Measurements from ENCODE around the gene KCNN4.
"Not testable (repeated sequence)": the region's sequence is repeated elsewhere in the genome, so short reads cannot be mapped to it uniquely, and the experiment has no call there.

DNA sequence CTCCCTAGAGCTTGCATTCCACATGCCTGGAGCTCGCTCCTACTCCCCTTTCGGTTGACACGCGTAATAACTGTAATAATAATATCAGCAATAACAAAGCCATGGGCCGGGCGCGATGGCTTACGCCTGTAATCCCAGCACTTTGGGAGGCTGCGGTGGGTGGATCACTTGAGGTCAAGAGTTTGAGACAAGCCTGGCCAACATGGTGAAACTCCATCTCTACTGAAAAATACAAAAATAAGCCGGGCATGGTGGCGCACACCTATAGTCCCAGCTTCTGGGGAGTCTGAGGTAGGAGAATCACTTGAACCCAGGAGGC, 5.9 kb downstream of the KCNN4 start:
- TF ChIP-seq, protein P1, sequence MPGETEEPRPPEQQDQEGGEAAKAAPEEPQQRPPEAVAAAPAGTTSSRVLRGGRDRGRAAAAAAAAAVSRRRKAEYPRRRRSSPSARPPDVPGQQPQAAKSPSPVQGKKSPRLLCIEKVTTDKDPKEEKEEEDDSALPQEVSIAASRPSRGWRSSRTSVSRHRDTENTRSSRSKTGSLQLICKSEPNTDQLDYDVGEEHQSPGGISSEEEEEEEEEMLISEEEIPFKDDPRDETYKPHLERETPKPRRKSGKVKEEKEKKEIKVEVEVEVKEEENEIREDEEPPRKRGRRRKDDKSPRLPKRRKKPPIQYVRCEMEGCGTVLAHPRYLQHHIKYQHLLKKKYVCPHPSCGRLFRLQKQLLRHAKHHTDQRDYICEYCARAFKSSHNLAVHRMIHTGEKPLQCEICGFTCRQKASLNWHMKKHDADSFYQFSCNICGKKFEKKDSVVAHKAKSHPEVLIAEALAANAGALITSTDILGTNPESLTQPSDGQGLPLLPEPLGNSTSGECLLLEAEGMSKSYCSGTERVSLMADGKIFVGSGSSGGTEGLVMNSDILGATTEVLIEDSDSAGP (CRISPR knock-in tag; IDR thresholded peaks at IDR 0.05; ENCODE audit: borderline replicate concordance), result not testable (repeated sequence)
- TF ChIP-seq ZNF24 (IDR thresholded peaks at IDR 0.05); ISL2 (CRISPR knock-in tag; IDR thresholded peaks at IDR 0.05); ZNF512B (CRISPR knock-in tag; IDR thresholded peaks at IDR 0.05; ENCODE audit: borderline replicate concordance); CBX5 (CRISPR knock-in tag; IDR thresholded peaks at IDR 0.05; ENCODE audit: borderline replicate concordance); KLF6 (CRISPR knock-in tag; IDR thresholded peaks at IDR 0.05); POLR2AphosphoS5 (IDR thresholded peaks at IDR 0.05; ENCODE audit: low read depth, low read length); ZNF33B (CRISPR knock-in tag; IDR thresholded peaks at IDR 0.05); SKI (IDR thresholded peaks at IDR 0.05; ENCODE audit: partially characterized antibody): not testable (repeated sequence)
- TF ChIP-seq, protein P2, sequence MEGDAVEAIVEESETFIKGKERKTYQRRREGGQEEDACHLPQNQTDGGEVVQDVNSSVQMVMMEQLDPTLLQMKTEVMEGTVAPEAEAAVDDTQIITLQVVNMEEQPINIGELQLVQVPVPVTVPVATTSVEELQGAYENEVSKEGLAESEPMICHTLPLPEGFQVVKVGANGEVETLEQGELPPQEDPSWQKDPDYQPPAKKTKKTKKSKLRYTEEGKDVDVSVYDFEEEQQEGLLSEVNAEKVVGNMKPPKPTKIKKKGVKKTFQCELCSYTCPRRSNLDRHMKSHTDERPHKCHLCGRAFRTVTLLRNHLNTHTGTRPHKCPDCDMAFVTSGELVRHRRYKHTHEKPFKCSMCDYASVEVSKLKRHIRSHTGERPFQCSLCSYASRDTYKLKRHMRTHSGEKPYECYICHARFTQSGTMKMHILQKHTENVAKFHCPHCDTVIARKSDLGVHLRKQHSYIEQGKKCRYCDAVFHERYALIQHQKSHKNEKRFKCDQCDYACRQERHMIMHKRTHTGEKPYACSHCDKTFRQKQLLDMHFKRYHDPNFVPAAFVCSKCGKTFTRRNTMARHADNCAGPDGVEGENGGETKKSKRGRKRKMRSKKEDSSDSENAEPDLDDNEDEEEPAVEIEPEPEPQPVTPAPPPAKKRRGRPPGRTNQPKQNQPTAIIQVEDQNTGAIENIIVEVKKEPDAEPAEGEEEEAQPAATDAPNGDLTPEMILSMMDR (CRISPR knock-in tag; IDR thresholded peaks at IDR 0.05), result not testable (repeated sequence)
